Measurements from ENCODE around the gene ETV2.

DNA sequence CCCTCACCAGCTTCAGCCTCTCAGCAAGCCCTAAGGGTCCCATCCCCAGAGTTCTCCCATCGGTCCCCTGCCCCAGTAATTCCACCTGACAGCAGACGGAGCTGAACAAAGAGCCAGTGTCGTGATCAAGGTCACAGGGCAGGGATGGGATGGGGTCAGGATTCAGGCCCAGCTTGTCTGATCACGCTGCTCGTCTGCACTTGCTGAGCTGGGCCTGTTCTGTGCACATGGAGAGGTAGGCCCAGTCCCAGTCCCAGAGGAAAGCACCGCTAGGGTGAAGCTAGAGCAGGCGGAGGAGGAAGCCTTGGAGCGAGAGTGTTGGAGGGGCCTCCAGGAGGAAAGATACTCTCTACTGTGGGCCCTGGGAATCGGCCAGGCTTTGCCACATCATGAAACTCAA lies 19.8 kb upstream of the ETV2 start:
- TF ChIP-seq, protein P1, sequence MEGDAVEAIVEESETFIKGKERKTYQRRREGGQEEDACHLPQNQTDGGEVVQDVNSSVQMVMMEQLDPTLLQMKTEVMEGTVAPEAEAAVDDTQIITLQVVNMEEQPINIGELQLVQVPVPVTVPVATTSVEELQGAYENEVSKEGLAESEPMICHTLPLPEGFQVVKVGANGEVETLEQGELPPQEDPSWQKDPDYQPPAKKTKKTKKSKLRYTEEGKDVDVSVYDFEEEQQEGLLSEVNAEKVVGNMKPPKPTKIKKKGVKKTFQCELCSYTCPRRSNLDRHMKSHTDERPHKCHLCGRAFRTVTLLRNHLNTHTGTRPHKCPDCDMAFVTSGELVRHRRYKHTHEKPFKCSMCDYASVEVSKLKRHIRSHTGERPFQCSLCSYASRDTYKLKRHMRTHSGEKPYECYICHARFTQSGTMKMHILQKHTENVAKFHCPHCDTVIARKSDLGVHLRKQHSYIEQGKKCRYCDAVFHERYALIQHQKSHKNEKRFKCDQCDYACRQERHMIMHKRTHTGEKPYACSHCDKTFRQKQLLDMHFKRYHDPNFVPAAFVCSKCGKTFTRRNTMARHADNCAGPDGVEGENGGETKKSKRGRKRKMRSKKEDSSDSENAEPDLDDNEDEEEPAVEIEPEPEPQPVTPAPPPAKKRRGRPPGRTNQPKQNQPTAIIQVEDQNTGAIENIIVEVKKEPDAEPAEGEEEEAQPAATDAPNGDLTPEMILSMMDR (IDR thresholded peaks at IDR 0.05) = no peak
- TF ChIP-seq POLR2A (IDR thresholded peaks at IDR 0.05) = no peak

All from right lobe of liver (tissue), 4 donors.